NCI-H187 treated with DMSO at 0.1 percent for 48 hours (cell line): ENCODE measurements around the gene ASPSCR1.
A peak's percentile ranks its signal among the peaks of the same experiment; 100 is the strongest.

Experiments used
- DNase-seq: peaks from one replicate; lab custom pipeline; 2025; lab: John Stamatoyannopoulos, UW

The ASPSCR1 gene

GRCh38 chr17:82013341-82013740, 35.9 kb downstream of the ASPSCR1 start:
- DNase-seq, result no peak

GRCh38 chr17:82013772-82014321, 36.4 kb downstream of the ASPSCR1 start:
- no peak for DNase-seq

- no peak for DNase-seq
These were observed 37.0 kb downstream of the ASPSCR1 start for GRCh38 chr17:82014432-82014831.

- no peak for DNase-seq
These were observed 37.5 kb downstream of the ASPSCR1 start for GRCh38 chr17:82014971-82015310.

- no peak for DNase-seq
These were observed 38.0 kb downstream of the ASPSCR1 start for GRCh38 chr17:82015311-82015971.

- no peak for DNase-seq
These were observed 38.8 kb downstream of the ASPSCR1 start for GRCh38 chr17:82016061-82016874.

GRCh38 chr17:82016875-82017459, 39.5 kb downstream of the ASPSCR1 start:
- DNase-seq, result no peak

GRCh38 chr17:82017612-82018151, 40.3 kb downstream of the ASPSCR1 start:
- DNase-seq, result no peak

GRCh38 chr17:82018152-82018988, 40.9 kb downstream of the ASPSCR1 start:
- DNase-seq, result no peak

GRCh38 chr17:82018989-82019689, 41.7 kb downstream of the ASPSCR1 start:
- DNase-seq, result no peak

- DNase-seq, result no peak
These were observed 42.5 kb downstream of the ASPSCR1 start for GRCh38 chr17:82019690-82020571.

GRCh38 chr17:82020572-82021106, 43.2 kb downstream of the ASPSCR1 start:
- DNase-seq, result no peak

GRCh38 chr17:82021107-82021899, 43.9 kb downstream of the ASPSCR1 start:
- no peak for DNase-seq

- DNase-seq, result no peak
These were observed 44.5 kb downstream of the ASPSCR1 start for GRCh38 chr17:82021900-82022309.

GRCh38 chr17:82022310-82022980, 45.0 kb downstream of the ASPSCR1 start, which contains the start of gene CENPX:
Gene CENPX (minus strand): TSS chr17:82022878. CDS start chr17:82022861, 17 bp downstream.
- DNase-seq, result no peak

- peak; percentile 92 for DNase-seq
These were observed 45.6 kb downstream of the ASPSCR1 start, which contains the start of gene LRRC45 for GRCh38 chr17:82022981-82023446. Gene LRRC45 (plus strand): TSS chr17:82023305. CDS start chr17:82023644, 339 bp downstream.

GRCh38 chr17:82023447-82024241, 46.2 kb downstream of the ASPSCR1 start:
- DNase-seq, result no peak
